Measurements from ENCODE around the gene CAPN12. TPM values are rescaled to one million over a fixed set of nuclear protein-coding genes. Genes with fewer than 3 reads are reported as not detected.

The CAPN12 gene
- total RNA-seq, 1 experiment from 2014 or later, result 3.0 TPM

DNA sequence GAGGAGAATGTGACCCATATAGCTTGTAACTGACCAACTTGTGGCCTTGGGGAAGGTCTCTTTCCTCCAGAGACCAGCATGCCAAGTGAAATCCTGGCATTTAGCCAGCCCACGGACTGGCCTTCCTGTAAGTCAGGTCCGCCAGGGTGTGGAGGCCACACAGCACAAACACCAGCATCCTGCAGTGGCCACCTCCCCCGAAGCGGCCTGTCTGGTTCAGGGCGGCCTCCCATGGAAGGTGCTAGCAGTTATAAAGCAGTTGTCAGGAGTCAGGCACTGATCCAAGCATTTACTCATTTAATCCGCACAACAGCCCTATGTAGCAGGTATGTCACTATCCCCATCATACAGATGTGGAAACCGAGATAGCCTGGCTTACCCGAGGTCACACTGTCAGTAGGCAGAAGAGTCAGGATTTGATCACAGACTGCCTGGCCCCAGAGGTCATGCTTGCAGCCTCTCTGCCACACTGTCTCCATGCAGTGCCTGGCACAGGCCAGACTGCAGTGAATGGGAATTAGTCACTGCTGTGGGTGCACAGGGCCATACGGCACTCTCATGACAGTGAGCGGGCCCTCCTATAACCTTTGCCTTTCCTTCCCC, 36.7 kb downstream of the CAPN12 start:
- peaks cover 88% of the 10 kb centered on the region for H3K36me3 ChIP-seq (replicated peaks; ENCODE audit: control insufficient read depth, insufficient read depth, low read length)
- DNase-seq, result no peak
- no peaks in the 10 kb centered on the region for H3K27me3 ChIP-seq (ENCODE audit: control insufficient read depth, insufficient read depth, low read length)
- H3K4me3 ChIP-seq (ENCODE audit: insufficient read depth, low read depth, low read length), result no peak overlapping the region

DNA sequence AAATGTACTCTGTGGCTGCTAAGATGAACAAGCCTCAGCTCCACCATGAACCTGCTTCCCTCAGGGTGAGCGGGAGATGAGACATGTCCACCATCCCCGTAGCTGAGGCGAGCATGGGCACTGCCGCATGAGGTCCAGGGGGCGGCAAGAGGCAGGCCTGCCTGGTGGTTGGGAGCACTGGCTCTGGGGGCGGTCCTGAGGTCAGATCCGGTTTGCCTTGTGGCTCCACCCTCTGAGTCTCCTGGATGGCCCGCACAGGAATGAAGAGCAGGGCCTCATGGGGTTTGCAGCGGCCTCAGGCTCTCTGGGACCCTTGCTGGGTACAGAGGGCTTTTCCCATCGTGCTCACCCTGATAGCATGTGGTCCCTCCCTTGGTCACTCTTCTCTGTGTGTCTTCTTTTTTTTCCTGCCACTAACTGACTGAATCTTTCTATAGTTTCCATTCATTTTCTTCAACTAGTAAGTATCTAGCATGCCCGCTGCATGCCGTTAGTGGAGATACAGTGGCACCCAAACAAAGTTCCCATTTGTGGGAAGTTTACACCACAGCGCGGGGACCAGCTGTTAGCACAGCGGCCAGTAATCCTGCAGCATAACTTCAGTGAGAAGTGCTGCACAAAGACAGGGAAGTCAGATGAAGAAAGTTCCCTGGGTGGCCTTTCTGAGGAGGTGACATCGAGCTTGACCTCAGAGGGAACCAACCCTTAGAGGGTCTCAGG, 37.3 kb downstream of the CAPN12 start:
- no peak overlapping the region for H3K4me3 ChIP-seq (ENCODE audit: insufficient read depth, low read depth, low read length)
- no peaks in the 10 kb centered on the region for H3K27me3 ChIP-seq (ENCODE audit: control insufficient read depth, insufficient read depth, low read length)
- peaks cover 87% of the 10 kb centered on the region for H3K36me3 ChIP-seq (replicated peaks; ENCODE audit: control insufficient read depth, insufficient read depth, low read length)
- peak; percentile 79 for DNase-seq

DNA sequence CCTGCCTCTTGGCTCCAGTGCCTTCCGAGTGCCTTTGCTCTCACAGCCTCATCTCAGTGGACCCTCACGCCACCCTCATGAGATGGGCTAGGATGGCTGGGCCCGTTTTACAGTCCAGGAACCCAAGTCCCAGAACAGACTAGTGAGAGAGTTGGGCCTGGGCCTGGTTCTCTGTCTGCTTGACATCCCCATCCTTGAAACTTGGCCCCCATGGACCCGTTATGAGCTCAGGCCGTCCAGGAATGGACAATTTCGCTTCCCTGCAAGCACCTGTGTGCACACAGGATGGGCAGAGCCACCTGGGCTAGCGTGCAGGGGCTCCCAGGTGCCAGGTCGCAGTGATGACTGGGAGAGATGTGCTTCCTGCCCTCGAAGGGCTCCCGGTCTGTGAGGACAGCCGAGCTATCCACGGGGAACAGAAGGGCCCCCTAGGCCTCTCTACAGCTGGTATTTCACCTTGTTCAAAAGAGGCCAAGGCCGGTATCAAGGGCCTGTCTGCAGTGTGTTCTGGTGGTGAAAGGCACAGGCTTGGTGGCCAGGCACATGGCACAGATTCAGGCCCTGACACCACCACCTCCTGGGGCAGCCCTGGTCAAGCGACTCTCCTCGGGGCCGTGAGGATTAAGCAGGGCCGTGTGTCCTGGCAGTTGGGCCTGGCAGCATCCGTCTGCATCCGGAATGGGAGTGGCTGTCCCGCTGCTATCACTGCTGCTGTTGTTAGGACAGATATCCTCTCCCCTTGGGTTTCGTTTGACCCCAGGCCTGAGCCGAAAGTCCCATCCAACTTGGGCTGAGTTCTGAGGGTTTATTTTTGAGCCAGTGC, 38.9 kb downstream of the CAPN12 start:
- Histone ChIP-seq H3K27me3 (ENCODE audit: control insufficient read depth, insufficient read depth, low read length) (no peaks in the 10 kb centered on the region), H3K4me3 (ENCODE audit: insufficient read depth, low read depth, low read length) (no peak overlapping the region), H3K36me3 (replicated peaks; ENCODE audit: control insufficient read depth, insufficient read depth, low read length) (peaks cover 89% of the 10 kb centered on the region)
- no peak for DNase-seq

DNA sequence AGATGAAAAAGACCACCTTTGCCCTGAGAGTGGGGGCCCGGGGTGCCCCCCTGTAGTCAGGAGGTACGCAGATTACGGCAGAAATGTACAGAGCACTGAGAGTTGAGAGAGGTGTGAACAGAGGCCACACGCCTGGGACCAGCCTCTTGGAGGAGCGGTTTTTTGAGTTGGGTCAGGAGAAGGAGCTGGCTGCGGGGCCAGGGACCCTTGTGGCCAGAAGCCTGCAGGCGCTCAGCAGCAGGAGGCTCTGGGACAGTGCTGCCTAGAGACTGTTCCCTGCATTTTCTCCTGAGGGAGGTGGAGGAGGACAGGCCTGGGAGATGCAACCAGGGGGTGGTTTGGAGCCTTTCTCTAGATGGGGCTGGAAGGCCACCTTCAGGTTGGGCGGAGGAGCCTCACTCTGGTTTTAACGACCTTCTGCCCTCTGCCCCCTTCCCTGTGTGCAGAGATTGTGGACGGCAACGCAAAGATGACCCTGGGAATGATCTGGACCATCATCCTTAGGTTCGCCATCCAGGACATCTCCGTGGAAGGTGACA, 39.7 kb downstream of the CAPN12 start:
- Histone ChIP-seq H3K36me3 (replicated peaks; ENCODE audit: control insufficient read depth, insufficient read depth, low read length) (peaks cover 83% of the 10 kb centered on the region), H3K27me3 (ENCODE audit: control insufficient read depth, insufficient read depth, low read length) (no peaks in the 10 kb centered on the region), H3K4me3 (ENCODE audit: insufficient read depth, low read depth, low read length) (no peak overlapping the region)
- DNase-seq, result no peak

DNA sequence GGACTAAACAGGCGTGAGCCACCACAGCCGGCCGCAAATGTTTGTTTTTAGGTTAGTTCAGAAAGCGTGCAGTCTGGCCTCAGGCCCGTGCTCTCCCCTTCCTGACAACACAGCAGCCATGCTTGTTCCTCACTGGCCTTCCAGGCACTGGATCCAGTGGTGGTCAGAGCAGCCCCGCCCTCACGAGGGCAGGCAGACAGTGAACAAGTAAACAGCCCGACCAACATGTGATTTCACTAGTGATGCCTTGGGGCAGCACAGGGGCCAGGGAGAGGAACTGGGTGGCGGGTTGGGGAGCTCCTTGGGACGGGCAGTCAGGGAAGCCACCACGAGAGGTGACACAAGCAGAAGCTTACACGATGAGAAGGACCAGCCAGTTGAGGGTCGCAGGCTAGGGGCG, 40.8 kb downstream of the CAPN12 start:
- Histone ChIP-seq H3K4me3 (ENCODE audit: insufficient read depth, low read depth, low read length) (no peak overlapping the region), H3K36me3 (replicated peaks; ENCODE audit: control insufficient read depth, insufficient read depth, low read length) (peaks cover 73% of the 10 kb centered on the region), H3K27me3 (ENCODE audit: control insufficient read depth, insufficient read depth, low read length) (no peaks in the 10 kb centered on the region)
- DNase-seq, result no peak

DNA sequence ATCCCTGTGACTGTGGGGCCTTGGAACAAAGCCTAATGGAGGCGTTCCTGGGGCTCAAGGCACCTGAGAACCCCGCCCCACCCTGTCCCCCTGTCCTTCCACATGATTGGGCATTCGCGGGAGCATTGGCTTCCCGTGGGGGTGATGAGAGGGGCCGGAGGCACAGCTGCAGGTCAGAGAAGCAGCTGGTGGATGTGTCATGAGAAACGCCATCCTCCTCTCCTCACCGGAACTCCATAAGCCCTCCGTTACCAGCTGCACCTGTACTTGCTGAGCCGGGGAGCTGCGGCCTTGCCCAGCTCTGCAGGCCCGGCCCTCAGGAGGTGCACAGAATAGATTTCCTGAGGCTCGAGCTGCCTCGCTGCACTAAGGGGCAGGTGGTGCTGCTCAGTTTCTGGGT, 42.0 kb downstream of the CAPN12 start:
- Histone ChIP-seq H3K27me3 (ENCODE audit: control insufficient read depth, insufficient read depth, low read length) (no peaks in the 10 kb centered on the region), H3K4me3 (ENCODE audit: insufficient read depth, low read depth, low read length) (no peak overlapping the region), H3K36me3 (replicated peaks; ENCODE audit: control insufficient read depth, insufficient read depth, low read length) (peaks cover 61% of the 10 kb centered on the region)
- DNase-seq, result peak; percentile 34

DNA sequence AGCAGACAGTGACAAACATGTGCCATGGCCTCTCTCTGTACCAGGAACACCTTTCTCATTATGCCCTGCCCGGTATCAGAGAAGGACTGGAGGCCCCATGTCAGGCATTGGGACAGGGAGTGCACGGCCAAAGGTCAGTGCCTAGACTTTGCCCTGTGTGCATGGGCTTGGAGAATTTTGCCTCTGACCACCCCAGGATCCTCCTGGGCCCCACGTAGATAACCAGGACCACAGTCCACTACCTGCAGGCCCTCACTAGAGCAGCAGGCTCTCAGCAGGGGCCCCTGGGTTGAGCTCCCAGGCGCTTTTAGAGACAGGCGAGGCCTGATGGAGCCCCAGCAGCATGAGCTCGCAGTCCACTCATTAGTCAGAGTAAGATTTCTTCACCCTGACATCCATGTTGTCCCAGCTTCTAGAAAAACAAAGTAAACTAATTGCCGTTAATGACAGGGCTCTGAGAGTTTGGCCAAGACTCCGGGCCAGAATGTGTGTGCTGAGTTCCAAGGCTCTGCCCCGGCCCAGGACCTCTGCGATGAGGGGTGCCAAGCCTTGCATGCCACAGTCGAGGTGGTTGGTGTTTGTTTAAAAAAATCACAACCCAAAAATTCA, 42.7 kb downstream of the CAPN12 start:
- no peak for DNase-seq
- Histone ChIP-seq H3K27me3 (ENCODE audit: control insufficient read depth, insufficient read depth, low read length) (no peaks in the 10 kb centered on the region), H3K4me3 (ENCODE audit: insufficient read depth, low read depth, low read length) (no peak overlapping the region), H3K36me3 (replicated peaks; ENCODE audit: control insufficient read depth, insufficient read depth, low read length) (peaks cover 56% of the 10 kb centered on the region)

DNA sequence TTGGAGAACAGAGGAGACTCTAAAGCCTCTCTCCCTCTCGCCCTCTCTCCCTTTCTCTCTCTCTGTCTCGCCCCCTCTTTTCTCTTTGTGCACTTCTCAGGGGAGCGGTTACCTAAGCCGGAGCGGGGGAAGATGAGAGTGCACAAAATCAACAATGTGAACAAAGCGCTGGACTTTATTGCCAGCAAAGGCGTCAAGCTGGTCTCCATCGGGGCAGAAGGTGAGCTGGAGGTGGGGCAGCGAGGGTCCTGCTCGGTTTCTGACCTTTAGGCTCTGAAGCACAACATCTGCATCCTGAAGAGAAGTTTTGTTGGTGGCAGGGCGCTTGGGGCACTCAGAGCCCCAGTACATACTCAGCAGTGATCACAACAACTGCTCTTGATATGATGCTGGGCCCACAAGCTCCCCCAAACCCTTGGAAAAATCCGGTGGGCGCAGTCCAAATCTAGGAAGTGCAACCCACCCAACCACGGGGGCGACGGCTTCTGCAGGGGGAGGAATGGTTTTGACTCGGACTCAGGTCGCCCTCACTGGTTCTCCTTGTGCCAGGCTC, 43.3 kb downstream of the CAPN12 start:
- Histone ChIP-seq H3K4me3 (ENCODE audit: insufficient read depth, low read depth, low read length) (no peak overlapping the region), H3K36me3 (replicated peaks; ENCODE audit: control insufficient read depth, insufficient read depth, low read length) (peaks cover 50% of the 10 kb centered on the region), H3K27me3 (ENCODE audit: control insufficient read depth, insufficient read depth, low read length) (no peaks in the 10 kb centered on the region)
- DNase-seq, result peak; percentile 17

DNA sequence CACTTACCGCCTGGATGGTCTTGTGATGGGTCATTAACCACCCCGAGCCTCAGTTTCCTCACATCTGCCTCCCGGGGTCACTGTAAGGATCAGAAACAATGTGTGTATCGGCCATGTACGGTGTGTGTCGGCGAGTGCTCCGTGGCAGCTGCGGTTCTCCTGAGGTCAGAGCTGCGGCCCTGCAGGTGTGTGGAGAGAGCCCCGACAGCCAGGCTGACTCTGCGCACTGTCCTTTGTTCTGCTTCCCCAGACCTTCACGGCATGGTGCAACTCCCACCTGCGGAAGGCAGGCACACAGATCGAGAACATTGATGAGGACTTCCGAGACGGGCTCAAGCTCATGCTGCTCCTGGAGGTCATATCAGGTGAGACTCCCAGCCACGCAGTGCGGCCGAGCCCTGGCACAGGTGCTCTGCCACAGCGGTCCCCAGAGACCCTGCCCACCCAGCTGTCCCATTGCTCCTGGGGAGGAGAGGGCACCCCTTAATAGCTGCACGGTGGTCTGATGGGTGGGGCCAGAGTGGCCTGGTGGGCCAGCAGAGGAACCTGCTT, 43.8 kb downstream of the CAPN12 start:
- H3K36me3 ChIP-seq (replicated peaks; ENCODE audit: control insufficient read depth, insufficient read depth, low read length), result peaks cover 44% of the 10 kb centered on the region
- H3K4me3 ChIP-seq (ENCODE audit: insufficient read depth, low read depth, low read length), result no peak overlapping the region
- DNase-seq, result peak; percentile 34
- H3K27me3 ChIP-seq (ENCODE audit: control insufficient read depth, insufficient read depth, low read length), result no peaks in the 10 kb centered on the region

DNA sequence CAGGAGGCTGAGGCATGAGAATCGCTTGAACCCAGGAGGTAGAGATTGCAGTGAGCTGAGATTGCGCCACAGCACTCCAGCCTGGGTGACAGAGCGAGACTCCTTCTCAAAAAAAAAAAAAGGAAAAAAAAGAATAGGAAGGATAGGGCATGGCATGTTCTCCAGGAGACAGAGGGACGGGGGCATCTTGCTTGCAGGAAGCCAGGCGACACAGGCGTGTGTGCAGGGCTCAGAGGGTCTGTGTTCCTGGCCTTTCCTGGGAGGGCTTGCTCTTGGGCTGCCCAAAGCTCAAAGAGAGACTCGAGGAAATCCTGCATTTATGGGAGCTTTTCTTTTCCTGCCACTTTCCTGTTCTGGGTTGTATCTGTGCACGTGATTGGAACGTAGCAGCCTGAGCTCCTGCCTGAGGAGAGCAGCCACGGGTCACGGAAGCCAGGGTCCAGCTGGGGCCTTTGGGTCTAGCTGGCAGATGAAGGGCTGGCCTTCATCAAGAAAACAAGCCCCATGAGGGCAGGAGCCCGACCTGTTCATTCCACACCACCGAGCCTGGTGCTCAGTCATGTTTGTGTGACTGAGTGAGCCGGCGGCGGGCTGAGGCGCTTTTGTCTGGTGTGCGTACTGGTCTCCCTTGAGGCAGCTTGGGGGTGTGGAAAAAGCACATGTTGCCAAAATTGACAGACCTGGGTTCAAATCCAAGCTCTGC, 44.5 kb downstream of the CAPN12 start:
- no peaks in the 10 kb centered on the region for H3K27me3 ChIP-seq (ENCODE audit: control insufficient read depth, insufficient read depth, low read length)
- peak; percentile 24 for DNase-seq
- peaks cover 38% of the 10 kb centered on the region for H3K36me3 ChIP-seq (replicated peaks; ENCODE audit: control insufficient read depth, insufficient read depth, low read length)
- H3K4me3 ChIP-seq (ENCODE audit: insufficient read depth, low read depth, low read length), result no peak overlapping the region

DNA sequence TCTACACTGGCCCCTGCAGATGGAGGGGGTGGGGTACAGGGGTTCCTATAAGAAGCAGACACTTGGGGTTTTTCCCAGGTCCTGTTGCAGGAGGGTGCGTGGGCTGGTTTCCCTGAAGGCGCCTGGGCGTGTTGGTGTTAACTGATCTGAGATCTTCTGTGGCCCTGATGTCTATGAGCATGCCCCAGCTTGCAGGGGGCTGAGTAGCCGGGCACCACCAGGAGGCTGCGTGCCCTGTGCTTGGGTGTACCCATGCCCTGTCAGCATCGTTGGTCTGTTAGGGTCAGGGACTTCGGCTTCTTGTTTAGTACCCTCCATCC, 45.3 kb downstream of the CAPN12 start:
- Histone ChIP-seq H3K36me3 (replicated peaks; ENCODE audit: control insufficient read depth, insufficient read depth, low read length) (peaks cover 30% of the 10 kb centered on the region), H3K27me3 (ENCODE audit: control insufficient read depth, insufficient read depth, low read length) (no peaks in the 10 kb centered on the region), H3K4me3 (ENCODE audit: insufficient read depth, low read depth, low read length) (no peak overlapping the region)
- DNase-seq, result peak; percentile 33

DNA sequence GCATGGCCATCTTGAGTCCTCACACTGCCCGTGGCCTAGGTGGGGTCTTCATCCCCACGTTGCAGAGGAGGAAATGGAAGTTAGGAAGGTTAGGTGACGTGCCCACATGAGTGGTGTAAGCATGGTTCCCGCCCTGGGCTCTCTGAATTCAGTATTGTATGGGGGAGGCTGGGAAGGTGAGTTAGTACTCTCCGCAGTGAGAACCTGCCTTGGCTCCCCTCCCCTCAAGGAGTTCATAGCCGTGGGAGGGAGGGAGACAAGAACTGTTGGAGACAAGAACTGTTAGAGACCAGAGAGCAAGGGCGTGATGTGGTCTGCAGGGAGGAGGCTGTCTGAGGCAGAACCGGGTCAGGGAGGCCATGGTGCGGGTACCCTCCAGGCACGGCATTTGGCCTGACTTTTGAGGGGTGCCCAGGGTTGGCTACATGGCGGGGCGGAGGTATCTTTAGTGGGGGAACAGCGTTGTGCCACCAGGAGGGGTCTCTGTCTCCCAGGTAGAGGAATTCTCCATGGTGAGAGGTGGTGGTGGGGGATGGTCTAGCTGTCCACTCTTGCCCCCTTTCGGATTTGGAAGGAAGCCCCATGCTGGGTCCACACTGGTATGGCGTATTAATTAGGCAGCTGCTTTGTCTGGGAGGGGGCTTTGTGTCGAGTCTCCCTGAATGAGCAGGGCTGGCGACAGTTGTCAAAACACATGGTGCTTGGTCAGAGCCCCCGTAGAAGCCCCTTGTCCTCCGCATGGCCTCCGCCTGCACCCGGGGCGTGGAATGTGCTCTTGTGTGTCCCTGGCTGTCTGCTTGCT, 45.8 kb downstream of the CAPN12 start:
- DNase-seq, result peak; percentile 70
- H3K36me3 ChIP-seq (replicated peaks; ENCODE audit: control insufficient read depth, insufficient read depth, low read length), result peaks cover 26% of the 10 kb centered on the region
- no peaks in the 10 kb centered on the region for H3K27me3 ChIP-seq (ENCODE audit: control insufficient read depth, insufficient read depth, low read length)
- no peak overlapping the region for H3K4me3 ChIP-seq (ENCODE audit: insufficient read depth, low read depth, low read length)

DNA sequence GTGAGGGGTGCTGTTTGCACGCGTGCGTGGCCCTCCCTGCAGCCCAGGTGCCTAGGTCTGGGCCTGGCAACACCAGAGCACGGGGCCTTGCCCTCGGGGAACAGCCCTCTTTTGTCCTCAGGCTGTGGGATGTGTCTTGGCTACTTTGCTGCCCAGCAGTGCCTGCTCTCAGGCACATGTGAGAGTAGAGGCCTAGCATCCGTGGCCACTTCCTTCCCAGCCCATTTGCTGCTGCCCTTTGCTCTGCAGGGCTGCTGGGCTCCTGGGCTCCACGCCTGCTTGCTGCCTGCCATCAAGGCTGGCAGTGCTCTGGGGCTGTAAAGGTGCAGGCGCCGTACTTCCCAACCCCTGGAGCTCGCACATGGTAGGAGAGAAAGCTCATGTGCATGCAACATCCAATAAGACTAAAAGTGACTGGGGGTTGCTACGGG, 46.6 kb downstream of the CAPN12 start:
- DNase-seq, result peak; percentile 55

More for the DNA sequence above, 46.6 kb downstream of the CAPN12 start:
- Histone ChIP-seq H3K4me3 (ENCODE audit: insufficient read depth, low read depth, low read length) (no peak overlapping the region), H3K36me3 (replicated peaks; ENCODE audit: control insufficient read depth, insufficient read depth, low read length) (peaks cover 24% of the 10 kb centered on the region), H3K27me3 (ENCODE audit: control insufficient read depth, insufficient read depth, low read length) (no peaks in the 10 kb centered on the region)

Measured in H7 (cell line).